Activated CD8-positive, alpha-beta memory T cell treated with anti-CD3 and anti-CD28 coated beads for 36 hours (primary cell): ENCODE data around the gene METAP1D. TPM values are rescaled to one million over a fixed set of nuclear protein-coding genes. Genes with fewer than 3 reads are reported as not detected.
"Not testable (repeated sequence)": the region's sequence is repeated elsewhere in the genome, so short reads cannot be mapped to it uniquely, and the experiment has no call there.

Experiments used
- CTCF ChIA-PET: fragments of 350-600 bp; sonication (Branson Sonifier 250); formaldehyde crosslinking; loops from one replicate; lab custom pipeline; 2021; ENCODE audit warnings: antibody characterized with exemption; lab: Charles Lee
- POLR2A ChIA-PET: fragments of 350-600 bp; sonication (Branson Sonifier 250); formaldehyde crosslinking; loops from one replicate; lab custom pipeline; 2021; ENCODE audit warnings: antibody characterized with exemption; lab: Charles Lee
- total RNA-seq, 2 experiments: library from RNA; stranded (reverse); gene quantifications; one replicate each; pipeline ENCODE4 v1.2.3, GENCODE V29; 2021

Gene METAP1D
- total RNA-seq, 2 experiments from 2014 or later = 8.2 to 8.4 TPM

DNA sequence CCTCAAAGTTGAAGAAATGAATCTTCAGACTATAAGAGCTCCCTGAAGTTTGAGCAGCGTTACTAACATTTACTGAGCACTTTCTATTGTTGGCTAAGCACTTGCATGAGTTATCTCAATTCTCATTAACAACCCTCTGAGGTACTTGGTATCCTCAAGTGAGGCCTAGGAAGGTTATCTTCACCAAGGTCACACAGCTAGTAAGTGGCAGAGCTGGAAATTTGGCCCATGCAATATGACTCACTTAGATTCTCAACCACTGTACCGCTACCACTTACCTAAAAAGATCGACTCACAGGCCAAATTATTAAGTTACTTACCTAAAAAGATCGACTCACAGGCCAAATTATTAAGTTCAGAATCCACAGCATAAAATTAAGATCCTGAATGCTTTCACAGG lies 8.7 kb upstream of the METAP1D start:
- ChIA-PET POLR2A (no interaction called here), CTCF (interaction anchor here (0.6 kb wide), 1 partner anchor 462 kb away, joined by 3 read pairs; no protein-coding TSS in a partner anchor)

DNA sequence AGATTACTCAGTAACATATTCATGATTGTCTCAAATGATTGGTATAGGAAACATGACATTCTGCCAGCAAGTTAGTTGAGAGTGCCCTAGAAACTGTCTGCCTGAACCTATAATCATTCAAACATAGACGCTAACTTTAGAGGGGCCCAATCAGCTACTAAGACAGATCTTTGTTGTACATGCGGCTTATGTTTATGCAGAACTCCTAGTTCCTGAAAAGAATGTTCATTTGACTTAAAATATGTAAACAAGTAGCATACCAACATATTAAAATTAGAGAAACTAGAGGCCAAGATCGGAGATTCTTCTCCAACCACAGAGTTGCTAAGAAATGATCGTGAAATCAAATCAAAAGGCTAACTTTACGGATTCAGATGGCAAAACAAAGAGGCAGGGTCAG lies 4.2 kb upstream of the METAP1D start:
- ChIA-PET POLR2A (no interaction called here), CTCF (no interaction called here)

DNA sequence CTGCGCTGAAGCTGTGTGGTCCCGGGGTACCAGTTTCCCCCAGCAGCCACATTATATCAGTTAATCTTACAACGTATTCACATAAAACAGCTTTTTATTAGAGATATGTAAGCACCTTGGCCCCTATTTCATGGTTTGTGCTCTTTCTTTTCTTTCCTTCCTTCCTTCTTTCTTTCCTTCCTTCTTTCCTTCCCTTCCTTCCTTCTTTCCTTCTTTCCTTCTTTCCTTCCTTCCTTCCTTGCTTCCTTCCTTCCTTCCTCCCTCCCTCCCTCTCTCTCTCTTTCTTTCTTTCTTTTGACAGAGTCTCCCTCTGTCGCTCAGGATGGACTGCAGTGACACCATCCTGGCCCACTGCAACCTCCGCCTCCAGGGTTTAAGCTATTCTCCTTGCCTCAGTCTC lies 3.7 kb upstream of the METAP1D start:
- POLR2A ChIA-PET = no interaction called here
- CTCF ChIA-PET = no interaction called here

DNA sequence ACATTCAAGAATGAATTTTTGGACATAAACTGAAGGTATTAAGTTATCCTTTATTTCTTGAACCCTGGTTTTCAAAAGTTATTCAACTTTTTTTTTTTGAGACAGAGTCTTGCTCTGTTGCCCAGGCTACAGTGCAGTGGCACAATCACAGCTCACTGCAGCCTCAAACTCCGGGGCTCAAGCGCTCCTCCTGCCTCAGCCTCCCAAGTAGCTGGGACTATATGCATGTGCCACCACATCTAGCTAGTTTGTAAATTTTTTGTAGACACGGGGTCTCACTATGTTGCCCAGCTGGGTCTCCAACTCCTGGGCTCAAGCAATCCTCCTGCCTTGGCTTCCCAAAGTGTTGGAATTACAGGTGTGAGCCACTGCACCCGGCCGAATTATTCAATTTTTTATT lies 2.7 kb upstream of the METAP1D start:
- POLR2A ChIA-PET, CTCF ChIA-PET: not testable (repeated sequence)

DNA sequence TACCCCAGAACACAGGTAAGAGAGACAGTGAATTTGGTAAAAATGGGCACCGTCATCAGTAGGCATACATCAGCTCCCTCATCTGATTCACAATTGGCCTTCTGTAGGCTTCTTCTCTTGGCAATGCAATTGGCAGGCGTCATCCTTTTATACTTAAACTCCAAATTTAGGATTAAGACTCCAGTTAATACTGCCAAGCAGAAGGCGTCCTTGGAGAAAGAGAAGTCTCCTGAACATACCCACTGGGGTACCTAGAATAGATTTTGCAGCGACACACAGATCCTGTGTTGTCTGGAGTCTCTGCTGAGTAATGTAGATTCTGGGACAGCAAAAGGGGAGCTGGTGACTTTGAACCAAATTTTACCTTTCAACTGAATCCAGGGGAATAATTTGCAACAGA lies 592 bp upstream of the METAP1D start:
- ChIA-PET CTCF (no interaction called here), POLR2A (no interaction called here)

DNA sequence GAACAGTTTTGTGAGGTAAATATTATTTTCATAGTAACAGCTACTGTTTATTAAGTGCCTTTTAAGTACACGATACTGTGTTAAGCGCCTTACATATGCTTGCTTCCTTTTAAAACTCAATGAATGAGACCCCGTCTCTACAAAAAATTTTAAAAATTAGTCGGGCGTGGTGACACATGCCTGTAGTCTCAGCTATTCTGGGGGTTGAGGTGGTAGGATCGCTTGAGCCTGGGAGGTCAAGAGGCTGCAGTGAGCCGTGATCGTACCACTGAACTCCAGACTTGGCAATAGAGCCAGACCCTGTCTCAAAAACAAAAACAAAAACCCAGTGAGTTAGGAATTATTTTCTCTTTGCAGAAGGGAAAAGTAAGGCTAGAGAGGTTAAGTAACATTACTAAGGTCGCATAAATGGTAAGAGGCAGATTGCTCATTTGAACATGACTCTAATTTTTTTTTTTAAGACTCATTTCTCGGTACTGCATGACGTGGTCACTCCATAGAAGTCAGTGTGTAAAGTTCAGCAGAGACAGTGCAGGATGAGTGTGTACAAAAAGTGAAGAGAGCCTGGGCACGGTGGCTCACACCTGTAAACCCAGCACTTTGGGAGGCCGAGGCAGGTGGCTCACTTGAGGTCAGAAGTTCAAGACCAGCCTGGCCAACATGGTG lies 1.1 kb downstream of the METAP1D start:
- ChIA-PET CTCF (no interaction called here), POLR2A (interaction anchor here (0.6 kb wide), 1 partner anchor 11 kb away, joined by 3 read pairs; no protein-coding TSS in a partner anchor)

DNA sequence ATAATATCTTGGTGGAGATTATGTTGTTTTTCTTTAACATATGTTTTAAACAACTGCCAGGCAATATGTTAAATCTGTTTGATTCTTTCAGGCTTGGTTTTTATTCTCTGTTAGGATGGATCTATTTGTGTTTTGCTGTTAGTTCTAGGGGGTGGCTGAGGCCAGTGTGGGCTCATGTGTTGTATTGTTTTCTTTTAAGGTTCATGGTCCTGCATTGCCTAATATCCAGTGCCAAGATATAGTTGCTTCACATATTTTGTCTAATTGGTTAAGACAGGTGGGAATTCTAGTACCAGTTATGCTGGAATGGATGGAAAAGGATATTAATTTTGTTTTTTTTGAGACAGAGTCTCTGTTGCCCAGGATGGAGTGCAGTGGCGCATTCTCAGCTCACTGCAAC lies 7.6 kb downstream of the METAP1D start:
- ChIA-PET CTCF (interaction anchor here (0.6 kb wide), 1 partner anchor 281 kb away, joined by 3 read pairs; no protein-coding TSS in a partner anchor), POLR2A (no interaction called here)

DNA sequence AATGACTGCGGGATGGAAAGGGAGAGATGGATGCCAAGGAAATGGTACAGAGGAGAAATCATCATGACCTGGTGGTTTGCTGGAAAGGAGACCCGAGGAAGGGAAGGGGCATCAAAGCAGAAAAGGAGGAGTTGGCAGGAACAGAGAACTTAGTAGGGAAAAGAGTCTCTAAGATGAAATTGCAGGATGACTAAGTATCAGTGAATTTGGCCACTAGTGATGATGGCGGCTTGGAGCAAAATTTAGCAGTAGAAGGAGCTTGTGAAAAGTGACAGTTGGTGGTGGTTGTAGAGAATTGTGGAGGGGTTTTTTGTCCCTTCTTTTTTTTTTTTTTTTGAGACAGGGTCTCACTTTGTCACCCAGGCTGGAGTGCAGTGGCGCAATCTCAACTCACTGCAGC lies 10.1 kb downstream of the METAP1D start:
- CTCF ChIA-PET = interaction anchor here (0.7 kb wide), 1 partner anchor 27 kb away, joined by 3 read pairs; no protein-coding TSS in a partner anchor
- POLR2A ChIA-PET = no interaction called here

DNA sequence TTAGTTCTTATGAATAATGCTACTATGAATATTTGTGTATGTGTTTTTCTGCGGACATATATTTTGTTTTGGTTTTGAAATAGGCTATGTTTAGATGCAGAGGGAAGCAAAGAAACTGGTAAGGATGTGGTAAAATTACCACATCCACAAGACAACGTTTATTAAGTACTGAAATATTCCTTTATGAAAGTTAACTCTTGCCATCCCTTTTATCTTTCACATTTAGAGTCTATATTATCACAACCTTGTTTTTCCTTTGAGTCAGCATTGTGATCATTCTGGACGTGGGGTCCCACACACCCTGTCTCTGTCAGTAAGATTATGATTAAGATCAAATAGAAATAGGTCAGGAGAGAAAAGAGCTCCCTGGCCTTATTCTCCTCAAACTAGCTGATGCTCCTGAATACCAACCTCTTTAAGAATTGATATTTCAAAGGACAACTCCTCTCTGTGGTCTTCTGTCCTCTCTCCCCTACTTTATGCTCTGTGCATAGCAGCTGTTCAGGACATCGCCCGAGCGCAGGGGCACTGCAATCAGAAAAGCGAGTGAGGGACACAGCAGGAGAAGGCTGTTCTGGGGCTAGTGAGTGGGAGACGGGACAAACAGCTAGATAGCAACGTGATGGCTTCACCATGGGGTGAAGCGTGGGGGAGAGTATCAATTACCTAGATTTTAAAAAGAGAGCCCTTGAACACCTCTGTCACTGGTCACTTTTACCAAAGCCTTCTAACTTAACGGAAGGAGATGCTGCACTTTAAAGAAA lies 12.2 kb downstream of the METAP1D start:
- CTCF ChIA-PET = no interaction called here
- POLR2A ChIA-PET = interaction anchor here (0.6 kb wide), 1 partner anchor 11 kb away, joined by 3 read pairs; no protein-coding TSS in a partner anchor

DNA sequence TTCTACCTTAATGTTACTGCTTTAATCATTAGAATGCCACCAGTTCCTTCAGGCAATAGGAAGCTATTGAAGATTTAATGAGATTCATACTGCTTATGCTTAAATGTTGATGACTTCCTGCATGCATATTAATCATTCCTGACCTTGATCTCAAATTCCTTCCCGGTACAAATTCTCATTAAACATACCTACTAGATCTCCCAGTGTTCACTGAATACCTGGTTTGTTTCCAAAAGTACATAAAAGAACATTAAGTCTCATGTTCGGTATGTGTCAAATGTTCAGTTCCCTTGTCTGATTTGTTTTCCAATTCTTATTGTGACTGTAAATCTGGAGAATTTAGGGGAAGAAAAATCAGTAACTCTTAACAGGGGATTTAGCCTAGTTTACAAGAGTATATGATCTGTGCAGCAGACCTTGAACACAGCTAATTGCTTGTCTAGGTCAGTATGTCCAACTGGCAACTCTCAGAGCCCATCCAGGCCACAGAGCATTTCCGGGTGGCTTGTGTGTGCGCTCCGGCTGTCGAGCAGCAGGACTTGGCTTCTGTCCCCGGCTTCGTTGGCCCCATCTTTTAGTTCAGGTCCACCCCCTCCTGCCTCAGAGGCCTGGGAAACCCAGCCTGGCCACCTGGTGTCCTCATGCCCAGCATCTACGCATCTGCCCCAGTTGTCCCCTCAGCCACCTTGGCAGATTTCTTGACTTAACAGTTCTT lies 13.1 kb downstream of the METAP1D start:
- ChIA-PET POLR2A (no interaction called here), CTCF (no interaction called here)

DNA sequence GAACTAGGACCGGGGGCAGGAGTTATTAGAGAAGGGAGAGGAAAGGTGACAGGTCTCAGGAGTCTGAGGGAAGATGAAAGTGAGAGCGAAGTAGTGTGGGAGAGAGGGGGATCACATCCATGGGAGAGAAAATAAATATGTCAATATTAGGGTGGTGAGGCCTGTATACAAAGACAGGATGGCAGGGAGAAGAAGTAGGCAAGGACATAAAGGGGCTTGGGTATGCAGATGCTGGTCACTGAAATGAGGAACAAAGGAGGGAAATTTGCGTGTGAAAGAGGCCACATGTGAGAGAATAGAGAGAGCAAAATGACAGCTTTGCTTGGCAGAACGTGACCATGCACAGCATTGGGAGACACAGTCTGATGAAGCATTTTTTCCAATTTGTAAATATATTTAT lies 13.6 kb downstream of the METAP1D start:
- ChIA-PET CTCF (no interaction called here), POLR2A (no interaction called here)

DNA sequence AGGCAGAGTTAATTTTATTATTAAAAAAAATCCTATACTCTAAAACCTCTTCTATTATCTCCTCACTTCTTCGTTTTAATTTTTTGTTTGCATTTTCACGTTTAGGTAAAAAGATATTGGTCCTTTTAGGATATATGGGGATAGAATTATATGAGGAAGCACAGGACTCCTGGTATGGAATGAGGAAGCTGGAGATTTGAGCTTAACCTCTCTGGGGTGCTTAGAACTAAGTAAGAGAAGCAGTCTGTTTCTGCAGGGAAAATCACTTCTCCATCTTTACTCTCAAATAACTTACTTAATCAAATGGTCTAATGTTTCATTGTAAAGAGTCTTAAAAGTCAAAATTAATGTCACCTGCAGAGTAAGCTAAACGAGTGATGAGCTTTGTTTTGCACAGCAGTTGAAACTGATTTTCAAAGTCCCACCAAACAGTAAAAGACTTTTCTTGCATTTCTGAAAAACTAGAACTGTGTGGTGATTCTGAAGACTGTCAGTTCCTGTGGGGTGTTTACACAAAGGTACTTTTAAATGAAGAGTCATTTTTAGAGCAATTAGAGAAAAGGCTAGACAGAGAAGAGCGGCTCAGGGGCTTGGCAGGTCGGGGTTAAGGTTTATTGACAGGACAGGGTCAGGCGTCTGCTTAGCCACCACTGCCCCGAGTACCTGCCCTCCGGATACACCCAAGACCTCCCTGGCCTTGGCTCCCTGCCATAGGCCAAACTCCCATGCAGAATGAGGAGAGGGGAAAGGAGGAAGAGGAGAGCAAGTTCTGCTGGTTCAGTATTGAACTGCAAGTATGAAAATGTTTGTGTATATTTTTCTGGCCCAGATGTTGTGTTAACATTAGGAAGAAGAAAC lies 21.6 kb downstream of the METAP1D start:
- ChIA-PET CTCF (no interaction called here), POLR2A (no interaction called here)

DNA sequence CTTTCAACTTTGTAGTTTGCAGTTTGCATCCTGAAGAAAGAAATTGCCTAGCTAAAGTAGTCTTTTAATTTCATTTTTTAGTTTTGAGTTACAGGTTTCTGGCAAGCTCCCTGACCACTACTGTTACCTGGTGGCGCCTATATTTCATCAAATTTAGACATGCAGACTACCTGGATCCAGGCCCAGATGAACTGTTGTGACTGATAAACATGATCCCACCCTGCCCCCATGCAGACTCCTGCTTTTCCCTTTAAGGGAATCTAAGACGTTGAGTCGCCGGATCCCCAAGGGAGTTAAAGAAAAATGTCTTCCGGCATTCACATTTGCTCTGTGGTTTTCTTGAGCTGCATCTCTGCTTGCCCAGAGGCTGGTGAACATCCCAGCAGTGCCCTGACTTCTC lies 22.2 kb downstream of the METAP1D start:
- CTCF ChIA-PET = no interaction called here

DNA sequence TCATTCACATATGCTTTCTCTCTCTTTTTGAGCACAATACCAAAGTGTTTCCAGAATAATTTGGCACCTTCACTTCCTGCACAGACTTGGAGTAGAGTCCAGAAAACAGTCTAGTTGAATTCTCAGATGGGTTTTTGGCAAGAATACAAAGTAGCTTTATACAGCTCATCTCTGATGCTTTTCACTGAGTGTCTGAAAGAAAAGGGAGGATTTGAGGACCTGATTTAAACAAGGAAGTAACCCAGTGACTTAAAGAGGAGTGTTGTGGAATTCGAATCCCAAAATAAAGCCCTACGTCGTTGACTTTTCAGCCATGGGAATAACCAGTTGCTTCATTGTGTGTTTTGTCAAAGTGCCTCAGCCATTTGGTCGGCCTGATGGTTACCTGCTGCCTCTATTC lies 31.8 kb downstream of the METAP1D start:
- POLR2A ChIA-PET = no interaction called here
- CTCF ChIA-PET = no interaction called here

More for the DNA sequence above, 22.2 kb downstream of the METAP1D start:
- POLR2A ChIA-PET = no interaction called here

DNA sequence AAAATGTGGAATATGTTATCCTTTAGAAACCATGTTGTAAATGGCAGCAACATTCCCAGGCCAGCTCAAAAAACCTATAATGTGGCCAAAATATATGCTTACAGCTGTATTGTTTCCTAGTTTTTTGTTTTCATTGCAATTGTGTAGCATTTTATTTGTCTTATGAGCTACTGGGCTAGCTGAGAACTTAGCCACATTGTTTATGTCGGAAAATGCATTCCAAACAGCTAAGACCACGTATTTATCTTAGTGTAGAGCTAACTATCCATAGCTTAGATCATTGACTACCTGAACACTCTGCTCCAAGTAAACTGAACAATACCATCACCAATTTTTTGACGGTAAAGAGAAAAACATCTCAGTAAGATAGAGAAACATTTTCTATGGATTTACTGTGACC lies 38.4 kb downstream of the METAP1D start:
- POLR2A ChIA-PET = no interaction called here
- CTCF ChIA-PET = no interaction called here

DNA sequence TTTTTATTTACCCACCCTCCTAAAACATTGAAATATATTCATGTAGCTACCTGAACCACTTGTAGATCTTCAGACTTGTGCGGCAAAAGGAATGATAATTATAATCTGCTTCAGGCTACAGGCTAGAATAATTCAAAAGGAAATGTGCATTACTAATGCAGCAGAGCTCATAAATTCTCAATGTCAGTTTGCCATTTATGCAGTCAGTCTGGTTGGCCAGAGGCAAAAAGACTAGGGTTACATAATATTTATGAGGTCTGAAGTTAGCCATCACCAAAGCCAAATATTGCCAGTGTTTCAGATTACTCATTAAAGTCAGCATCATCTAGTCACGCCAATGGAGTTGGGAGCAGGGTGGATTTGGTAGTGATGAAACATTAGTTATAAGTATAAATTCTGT lies 38.9 kb downstream of the METAP1D start:
- ChIA-PET CTCF (no interaction called here), POLR2A (no interaction called here)

DNA sequence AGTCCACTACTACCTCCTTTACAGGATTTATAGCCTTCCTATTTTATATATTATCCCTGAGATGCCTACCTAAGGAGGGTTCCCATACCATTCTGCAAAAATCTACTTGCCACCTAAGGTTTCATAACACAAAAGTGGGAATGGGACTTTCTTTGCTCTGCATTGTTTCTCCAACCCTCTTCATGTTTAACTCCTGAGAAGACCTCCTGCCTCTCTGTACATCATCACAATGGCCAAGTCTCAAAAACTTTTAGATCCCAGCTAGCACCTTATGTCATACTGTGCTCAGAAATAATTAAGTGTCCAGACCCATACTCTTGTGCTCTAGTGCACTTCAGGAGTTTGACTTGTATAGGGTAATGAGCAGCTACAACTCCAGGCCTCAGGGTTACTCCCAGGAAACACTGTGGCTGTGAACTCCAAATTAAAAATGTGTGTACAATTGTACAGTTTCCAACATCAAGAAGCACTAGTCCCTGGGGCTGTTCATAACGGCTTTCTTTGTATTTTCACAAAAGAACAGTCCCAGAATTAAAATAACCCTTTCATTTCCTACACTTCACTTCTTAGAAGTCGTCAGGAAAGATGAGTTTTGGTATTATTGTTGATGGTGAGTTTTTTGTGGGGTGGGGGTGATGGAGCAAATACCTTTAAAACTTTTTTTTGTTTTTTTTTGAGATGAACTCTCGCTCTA lies 39.4 kb downstream of the METAP1D start:
- ChIA-PET POLR2A (interaction anchor here (0.6 kb wide), 1 partner anchor 9 kb away, joined by 3 read pairs; no protein-coding TSS in a partner anchor), CTCF (no interaction called here)

DNA sequence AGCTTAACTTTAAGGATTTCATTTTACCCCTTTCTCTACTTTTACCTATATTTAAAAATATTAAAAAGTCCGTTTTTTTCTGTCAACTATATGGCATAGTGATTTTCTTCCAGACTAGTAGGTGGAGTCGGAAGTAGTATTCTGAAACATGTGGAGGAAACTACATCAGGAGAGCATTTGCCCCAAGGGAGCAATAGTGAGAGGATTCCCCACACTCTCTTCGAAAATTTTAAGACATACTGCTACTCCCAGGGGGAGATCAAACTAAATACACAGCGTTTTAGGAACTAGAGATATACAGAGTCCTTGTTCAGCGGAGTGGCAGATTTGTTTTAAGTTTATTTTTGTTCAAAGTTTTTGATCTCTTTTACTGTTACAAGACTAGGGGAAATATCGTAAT lies 40.6 kb downstream of the METAP1D start:
- POLR2A ChIA-PET = no interaction called here

More for the DNA sequence above, 40.6 kb downstream of the METAP1D start:
- CTCF ChIA-PET = no interaction called here
